Caco-2 (cell line): Measurements from ENCODE around the gene GALR3. TPM values are rescaled to one million over a fixed set of nuclear protein-coding genes. Genes with fewer than 3 reads are reported as not detected.

Experiments used
- BruUV-seq: library from RNA; stranded (reverse); fragments of 400-500 nt; replicated peaks from 2 replicates; lab custom pipeline; 2021; lab: Mats Ljungman, UMichigan
- CTCF ChIA-PET: fragments of 300-600 bp; sonication (Branson Sonifier 250); formaldehyde crosslinking; loops from one replicate; lab custom pipeline; 2022; ENCODE audit warnings: antibody characterized with exemption; lab: Charles Lee
- POLR2A ChIA-PET: fragments of 300-600 bp; sonication (Branson Sonifier 250); formaldehyde crosslinking; loops from one replicate; lab custom pipeline; 2022; ENCODE audit warnings: antibody characterized with exemption; lab: Charles Lee
- DNase-seq, 2 experiments: peaks; one replicate each; pipeline versions ENCODE4 v3.0.0 to v3.0.0-alpha.2; 2020 to 2022
- H3K27me3 ChIP-seq: replicated peaks from 2 replicates; pipeline ENCODE4 v1.6.0; 2011; ENCODE audit warnings: low read length; ENCODE audit not compliant: control insufficient read depth, insufficient read depth
- H3K36me3 ChIP-seq: 2 replicates; pipeline ENCODE4 v1.5.1; 2011; ENCODE audit warnings: low read length; ENCODE audit not compliant: control insufficient read depth, insufficient read depth
- H3K4me1 ChIP-seq: fragments of 250-450 bp; sonication (Bioruptor Pico); 2 replicates; pipeline ENCODE4 v1.5.1; 2020; ENCODE audit warnings: mild to moderate bottlenecking
- H3K4me3 ChIP-seq: 2 replicates; pipeline ENCODE4 v1.5.1; 2011; ENCODE audit warnings: low read depth, mild to moderate bottlenecking, control low read depth, low read length
- H3K9me3 ChIP-seq: fragments of 250-450 bp; sonication (Bioruptor Pico); 2 replicates; pipeline ENCODE4 v1.5.1; 2020; ENCODE audit warnings: mild to moderate bottlenecking, moderate library complexity
- H3K27ac Mint-ChIP-seq: one replicate; pipeline ENCODE4 v1.8.0; 2022; ENCODE audit warnings: mixed read lengths; ENCODE audit not compliant: unreplicated experiment
- H3K27me3 Mint-ChIP-seq: one replicate; pipeline ENCODE4 v1.8.0; 2022; ENCODE audit warnings: mixed read lengths; ENCODE audit not compliant: insufficient read depth, unreplicated experiment
- H3K36me3 Mint-ChIP-seq: one replicate; pipeline ENCODE4 v1.8.0; 2022; ENCODE audit warnings: mild to moderate bottlenecking, mixed read lengths; ENCODE audit not compliant: insufficient read depth, unreplicated experiment
- H3K4me1 Mint-ChIP-seq: one replicate; pipeline ENCODE4 v1.8.0; 2022; ENCODE audit warnings: low read depth, mixed read lengths; ENCODE audit not compliant: unreplicated experiment
- H3K4me3 Mint-ChIP-seq: one replicate; pipeline ENCODE4 v1.8.0; 2022; ENCODE audit warnings: mild to moderate bottlenecking, moderate library complexity, mixed read lengths; ENCODE audit not compliant: unreplicated experiment
- H3K9me3 Mint-ChIP-seq: one replicate; pipeline ENCODE4 v1.8.0; 2022; ENCODE audit warnings: mixed read lengths; ENCODE audit not compliant: unreplicated experiment
- CTCF ChIP-seq, 2 experiments: fragments of 200-600 bp in 1 of 2; IDR thresholded peaks; 1 replicate in 1 of 2; 2 replicates in 1 of 2; pipeline versions ENCODE4 v1.5.1 to v1.8.0; 2011 to 2022; ENCODE audit warnings: antibody characterized with exemption in 1 of 2, control low read depth in 1 of 2, inconsistent platforms in 1 of 2, low read depth in 1 of 2, low read length in 1 of 2, mild to moderate bottlenecking in 1 of 2, moderate library complexity in 1 of 2; ENCODE audit not compliant: insufficient read depth in 1 of 2, severe bottlenecking in 1 of 2, unreplicated experiment in 1 of 2
- intact Hi-C: fragments of 100-400 bp; cut with micrococcal nuclease; formaldehyde crosslinking; loops from one replicate; pipeline ENCODE4 v1.10.0; 2022; ENCODE audit not compliant: unreplicated experiment
- total RNA-seq: library from RNA; stranded (reverse); gene quantifications from 2 replicates; pipeline ENCODE4 v1.2.3, GENCODE V29; 2022

GALR3 gene
- total RNA-seq, 1 experiment from 2014 or later, result 0.27 TPM

GRCh38 chr22:37830093-37830842 lies 7.1 kb downstream of the GALR3 start:
- Histone ChIP-seq H3K27me3 (no peaks in the 10 kb centered on the region), H3K4me3 (no peak overlapping the region), H3K9me3 (no peaks in the 10 kb centered on the region), H3K36me3 (peaks cover 4% of the 10 kb centered on the region), H3K4me1 (no peaks in the 10 kb centered on the region)
- Mint-ChIP-seq H3K4me3 (no peak overlapping the region), H3K36me3 (peaks cover 23% of the 10 kb centered on the region), H3K9me3 (no peaks in the 10 kb centered on the region), H3K27ac (no peak overlapping the region), H3K4me1 (no peaks in the 10 kb centered on the region), H3K27me3 (no peaks in the 10 kb centered on the region)
- ChIA-PET POLR2A (no interaction called here), CTCF (no interaction called here)
- DNase-seq, result no peak
- TF ChIP-seq CTCF (IDR thresholded peaks at IDR 0.05; ENCODE audit: insufficient read depth in 1 of 2, low read depth in 1 of 2, low read length in 1 of 2, severe bottlenecking in 1 of 2, unreplicated experiment in 1 of 2), result no peak
- BruUV-seq, result no TSS peak
- intact Hi-C loops, result no loop called here

GRCh38 chr22:37831472-37831871 lies 8.3 kb downstream of the GALR3 start:
- no peaks in the 10 kb centered on the region for H3K4me1 ChIP-seq
- no peaks in the 10 kb centered on the region for H3K9me3 Mint-ChIP-seq
- H3K36me3 ChIP-seq, result peaks cover 4% of the 10 kb centered on the region
- H3K36me3 Mint-ChIP-seq, result peaks cover 23% of the 10 kb centered on the region
- H3K9me3 ChIP-seq, result no peaks in the 10 kb centered on the region
- no peak for DNase-seq
- no peak overlapping the region for H3K4me3 Mint-ChIP-seq
- TF ChIP-seq CTCF (IDR thresholded peaks at IDR 0.05; ENCODE audit: insufficient read depth in 1 of 2, low read depth in 1 of 2, low read length in 1 of 2, severe bottlenecking in 1 of 2, unreplicated experiment in 1 of 2), result no peak
- no TSS peak for BruUV-seq
- no peaks in the 10 kb centered on the region for H3K27me3 ChIP-seq
- H3K27ac Mint-ChIP-seq, result no peak overlapping the region
- no peaks in the 10 kb centered on the region for H3K27me3 Mint-ChIP-seq
- CTCF ChIA-PET, result no interaction called here
- intact Hi-C loops, result no loop called here
- no peak overlapping the region for H3K4me3 ChIP-seq
- POLR2A ChIA-PET, result no interaction called here
- H3K4me1 Mint-ChIP-seq, result no peaks in the 10 kb centered on the region

DNA sequence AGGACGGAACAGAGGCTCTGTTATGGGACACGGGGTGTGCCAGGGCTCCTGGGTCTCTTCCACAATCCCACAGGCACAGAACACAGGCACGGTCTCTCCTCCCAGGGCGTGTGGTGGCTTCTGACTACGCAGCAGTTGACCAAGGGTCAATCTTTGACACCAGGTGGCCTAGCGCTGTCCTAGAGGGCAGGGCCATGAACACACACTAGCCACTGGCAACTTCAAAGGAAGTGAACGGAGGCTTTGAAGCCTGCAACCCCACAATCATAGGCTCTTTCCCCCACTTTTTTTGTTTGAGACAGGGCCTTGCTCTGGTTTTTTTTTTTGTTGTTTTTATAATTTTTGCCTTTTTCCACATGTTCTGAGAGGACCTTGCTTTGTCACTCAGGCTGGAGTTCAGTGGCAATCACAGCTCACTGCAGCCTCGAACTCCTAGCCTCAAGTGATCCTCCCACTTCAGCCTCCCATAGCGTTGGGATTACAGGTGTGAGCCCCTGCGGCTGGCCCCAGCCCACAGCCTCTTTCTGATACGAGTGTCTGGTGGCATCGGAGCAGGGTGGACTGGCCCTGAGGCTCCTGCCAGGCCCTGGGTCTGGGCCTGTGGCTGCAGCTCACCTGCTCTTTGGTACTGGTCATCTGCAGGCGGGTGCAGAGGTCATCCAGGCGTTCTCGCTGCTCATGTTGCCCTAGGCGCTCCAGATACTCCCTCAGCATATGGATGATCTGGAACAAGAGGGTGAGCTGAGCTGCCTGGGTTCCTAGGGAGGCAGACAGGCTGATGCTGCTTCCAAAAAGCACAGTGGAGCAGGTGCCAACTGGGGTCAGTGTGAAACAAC lies 9.1 kb downstream of the GALR3 start:
- no peaks in the 10 kb centered on the region for H3K27me3 Mint-ChIP-seq
- Histone ChIP-seq H3K4me1 (no peaks in the 10 kb centered on the region), H3K4me3 (no peak overlapping the region), H3K36me3 (peaks cover 4% of the 10 kb centered on the region), H3K27me3 (no peaks in the 10 kb centered on the region), H3K9me3 (no peaks in the 10 kb centered on the region)
- H3K4me3 Mint-ChIP-seq, result no peak overlapping the region
- ChIA-PET CTCF (no interaction called here), POLR2A (no interaction called here)
- no peaks in the 10 kb centered on the region for H3K4me1 Mint-ChIP-seq
- intact Hi-C loops, result no loop called here
- DNase-seq, result no peak
- no peak overlapping the region for H3K27ac Mint-ChIP-seq
- no peaks in the 10 kb centered on the region for H3K9me3 Mint-ChIP-seq
- TF ChIP-seq CTCF (IDR thresholded peaks at IDR 0.05; ENCODE audit: insufficient read depth in 1 of 2, low read depth in 1 of 2, low read length in 1 of 2, severe bottlenecking in 1 of 2, unreplicated experiment in 1 of 2), result no peak
- H3K36me3 Mint-ChIP-seq, result peaks cover 20% of the 10 kb centered on the region
- BruUV-seq, result no TSS peak
